H1 (cell line): ENCODE results near the gene CFAP54. TPM values are rescaled to one million over a fixed set of nuclear protein-coding genes. Genes with fewer than 3 reads are reported as not detected.

ENCODE experiments used
- CTCF ChIA-PET: fragments of 300-600 bp; sonication (Branson Sonifier 250); formaldehyde crosslinking; loops from one replicate; lab custom pipeline; 2021; ENCODE audit not compliant: partially characterized antibody; lab: Charles Lee
- POLR2A ChIA-PET: fragments of 300-600 bp; sonication (Branson Sonifier 250); formaldehyde crosslinking; loops from one replicate; lab custom pipeline; 2021; ENCODE audit warnings: inconsistent platforms; ENCODE audit not compliant: partially characterized antibody; lab: Charles Lee
- DNase-seq, 2 experiments: peaks; one replicate each; pipeline versions ENCODE4 v3.0.0 to v3.0.0-alpha.2; 2010 to 2022; ENCODE audit warnings: low spot score in 2 of 2, low read depth in 1 of 2, mixed read lengths in 1 of 2
- FAIRE-seq: peaks from 2 replicates; lab custom pipeline; 2011; peaks lifted over from hg19 to GRCh38; lab: Jason Lieb, UNC
- H2AFZ ChIP-seq: 2 replicates; pipeline ENCODE4 v1.8.1; 2012; ENCODE audit warnings: low read length, inconsistent platforms
- H2AK5ac ChIP-seq: 2 replicates; pipeline ENCODE4 v1.6.1; 2013; ENCODE audit warnings: low read depth, low read length
- H2BK120ac ChIP-seq: replicated peaks from 2 replicates; pipeline ENCODE3; 2013; ENCODE audit warnings: low read depth, low read length, inconsistent platforms
- H2BK12ac ChIP-seq: 2 replicates; pipeline ENCODE4 v1.6.1; 2013; ENCODE audit warnings: low read depth, low read length
- H2BK15ac ChIP-seq: 2 replicates; pipeline ENCODE4 v1.6.1; 2013; ENCODE audit warnings: low read length
- H2BK20ac ChIP-seq: 2 replicates; pipeline ENCODE4 v1.6.1; 2013; ENCODE audit warnings: low read length
- H2BK5ac ChIP-seq: 2 replicates; pipeline ENCODE4 v1.6.1; 2013; ENCODE audit warnings: low read depth, low read length
- H3K14ac ChIP-seq: 2 replicates; pipeline ENCODE4 v1.6.1; 2013; ENCODE audit warnings: inconsistent platforms; ENCODE audit not compliant: insufficient read length
- H3K18ac ChIP-seq: 2 replicates; pipeline ENCODE4 v1.6.1; 2013; ENCODE audit warnings: low read length; ENCODE audit errors: extremely low read depth
- H3K23ac ChIP-seq: 2 replicates; pipeline ENCODE4 v1.6.1; 2013; ENCODE audit warnings: inconsistent platforms; ENCODE audit not compliant: insufficient read length
- H3K23me2 ChIP-seq: 2 replicates; pipeline ENCODE4 v1.6.1; 2013; ENCODE audit warnings: low read depth, low read length
- H3K27ac ChIP-seq: 2 replicates; pipeline ENCODE4 v1.6.1; 2011; ENCODE audit warnings: low read depth, low read length, inconsistent platforms
- H3K27me3 ChIP-seq, 4 experiments: replicated peaks in 1 of 4; 1 replicate in 1 of 4; 2 replicates in 3 of 4; pipeline versions ENCODE4 v1.6.1 to v1.8.1; 2011 to 2013; ENCODE audit warnings: low read length in 3 of 4, mild to moderate bottlenecking in 3 of 4, inconsistent platforms in 2 of 4, mixed read lengths in 2 of 4, moderate library complexity in 1 of 4; ENCODE audit not compliant: control insufficient read depth in 3 of 4, insufficient read depth in 3 of 4; ENCODE audit errors: extremely low read depth in 1 of 4
- H3K36me3 ChIP-seq, 4 experiments: 2 replicates each; pipeline versions ENCODE4 v1.6.1 to v1.8.1; 2011 to 2013; ENCODE audit warnings: mild to moderate bottlenecking in 4 of 4, low read length in 3 of 4, moderate library complexity in 2 of 4, control low read depth in 1 of 4, inconsistent platforms in 1 of 4; ENCODE audit not compliant: insufficient read depth in 4 of 4, control insufficient read depth in 2 of 4
- H3K4ac ChIP-seq: replicated peaks from 2 replicates; pipeline ENCODE3; 2013; ENCODE audit warnings: low read length, low read depth, mixed read lengths, inconsistent platforms; ENCODE audit not compliant: insufficient read length
- H3K4me1 ChIP-seq, 4 experiments: replicated peaks in 1 of 4; 1 replicate in 1 of 4; 2 replicates in 3 of 4; pipeline versions ENCODE4 v1.6.1 to v1.8.1; 2011 to 2013; ENCODE audit warnings: low read length in 3 of 4, inconsistent platforms in 2 of 4, mixed read lengths in 1 of 4; ENCODE audit not compliant: insufficient read depth in 4 of 4, control insufficient read depth in 3 of 4
- H3K4me2 ChIP-seq, 2 experiments: 2 replicates each; pipeline versions ENCODE4 v1.6.1 to v1.8.1; 2011 to 2013; ENCODE audit warnings: low read depth in 2 of 2, low read length in 2 of 2, control low read depth in 1 of 2, inconsistent platforms in 1 of 2, mild to moderate bottlenecking in 1 of 2; ENCODE audit not compliant: insufficient read depth in 1 of 2
- H3K4me3 ChIP-seq, 4 experiments: fragments of 200-600, 300-600 bp in 1 of 4; sonication (generic), shearing (Covaris generic), sonication (Bioruptor Twin) in 1 of 4; 2 replicates each; pipeline versions ENCODE4 v1.5.1 to v1.8.1; 2011 to 2016; ENCODE audit warnings: low read length in 4 of 4, low read depth in 3 of 4, control low read depth in 2 of 4, inconsistent platforms in 2 of 4, mild to moderate bottlenecking in 2 of 4, mixed read lengths in 1 of 4, moderate library complexity in 1 of 4; ENCODE audit not compliant: insufficient read depth in 2 of 4; ENCODE audit errors: extremely low read depth in 1 of 4
- H3K56ac ChIP-seq: replicated peaks from 2 replicates; pipeline ENCODE3; 2013; ENCODE audit warnings: low read depth, mild to moderate bottlenecking, mixed read lengths, low read length, inconsistent platforms; ENCODE audit not compliant: insufficient read length
- H3K79me1 ChIP-seq: 2 replicates; pipeline ENCODE4 v1.6.1; 2013; ENCODE audit warnings: low read depth, low read length, control low read depth
- H3K79me2 ChIP-seq, 2 experiments: 2 replicates each; pipeline versions ENCODE4 v1.6.1 to v1.8.1; 2012 to 2013; ENCODE audit warnings: low read length in 2 of 2, mild to moderate bottlenecking in 2 of 2, inconsistent platforms in 1 of 2; ENCODE audit not compliant: insufficient read depth in 2 of 2, control insufficient read depth in 1 of 2
- H3K9ac ChIP-seq, 4 experiments: replicated peaks in 1 of 4; 1 replicate in 1 of 4; 2 replicates in 3 of 4; pipeline versions ENCODE4 v1.6.1 to v1.8.1; 2011 to 2013; ENCODE audit warnings: low read depth in 3 of 4, low read length in 3 of 4, control low read depth in 2 of 4, mild to moderate bottlenecking in 2 of 4, moderate library complexity in 2 of 4, inconsistent platforms in 1 of 4; ENCODE audit errors: extremely low read depth in 1 of 4
- H3K9me3 ChIP-seq, 2 experiments: 2 replicates each; pipeline versions ENCODE4 v1.6.1 to v1.8.1; 2012 to 2013; ENCODE audit warnings: mild to moderate bottlenecking in 2 of 2, moderate library complexity in 2 of 2, control low read depth in 1 of 2, inconsistent platforms in 1 of 2, low read depth in 1 of 2, low read length in 1 of 2, mixed read lengths in 1 of 2; ENCODE audit not compliant: insufficient read depth in 2 of 2
- H4K20me1 ChIP-seq, 2 experiments: replicated peaks in 1 of 2; 2 replicates each; pipeline versions ENCODE3 to v1.8.1; 2011 to 2013; ENCODE audit warnings: inconsistent platforms in 2 of 2, low read length in 2 of 2, mild to moderate bottlenecking in 1 of 2; ENCODE audit not compliant: insufficient read depth in 2 of 2, control insufficient read depth in 1 of 2
- H4K5ac ChIP-seq: 2 replicates; pipeline ENCODE4 v1.6.1; 2013; ENCODE audit warnings: low read length, low read depth, mixed read lengths, inconsistent platforms; ENCODE audit not compliant: insufficient read length
- H4K8ac ChIP-seq: 2 replicates; pipeline ENCODE4 v1.8.0; 2013; ENCODE audit warnings: mild to moderate bottlenecking, moderate library complexity, low read length, inconsistent platforms; ENCODE audit not compliant: insufficient read depth; ENCODE audit errors: extremely low read depth
- H4K91ac ChIP-seq: replicated peaks from 2 replicates; pipeline ENCODE3; 2013; ENCODE audit warnings: low read length, mixed read lengths, inconsistent platforms; ENCODE audit not compliant: insufficient read length
- E2F6 ChIP-seq: IDR thresholded peaks from 2 replicates; pipeline ENCODE4 v1.6.1; 2012; ENCODE audit warnings: inconsistent platforms
- RFX5 ChIP-seq: IDR thresholded peaks from 2 replicates; pipeline ENCODE4 v1.6.1; 2011; ENCODE audit warnings: low read depth, low read length, improper control_type of control experiment, borderline replicate concordance
- WGBS, 2 experiments: shearing (Covaris generic) in 1 of 2; methylation state at CpG; one replicate each; pipeline versions ENCODE4 v1.1.6 to v1.1.7; 2013 to 2015; ENCODE audit warnings: low lambda C conversion rate in 2 of 2, mixed read lengths in 2 of 2, inconsistent platforms in 1 of 2, low coverage in 1 of 2, missing lambda C conversion rate in 1 of 2; ENCODE audit not compliant: insufficient replicate concordance in 2 of 2, insufficient coverage in 1 of 2, insufficient read length in 1 of 2; ENCODE audit errors: extremely low coverage in 1 of 2, missing lambda C conversion rate in 1 of 2; 5-methylcytosine and 5-hydroxymethylcytosine counted together
- polyA plus RNA-seq, 7 experiments: library from polyadenylated mRNA; depleted of rRNA in 3 of 7; stranded (reverse) in 5 of 7; unstranded in 2 of 7; fragments of >200 nt in 5 of 7; fragments of 200-250 nt in 2 of 7; gene quantifications; 1 replicate in 5 of 7; 2 replicates in 1 of 7; 4 replicates in 1 of 7; pipeline versions ENCODE4 v1.2.1 to v1.2.3, GENCODE V29; 2011 to 2013; ENCODE audit warnings: missing spikeins in 2 of 7, mixed read lengths in 2 of 7
- total RNA-seq: library from RNA; stranded (reverse); fragmentation: NEBNext Ultra II Directional; extraction: Animal tissue kit (Norgen Biotek cat#: 25700); gene quantifications from 2 replicates; pipeline ENCODE4 v1.2.1, GENCODE V29; 2021

CFAP54 gene
- total and polyA plus RNA-seq, 2 of the 8 experiments (the other 6 are each of a cell fraction or from before 2014, with no cell fraction given), result 0.17 to 0.33 TPM

GRCh38 chr12:96487634-96488033 lies 1.7 kb upstream of the CFAP54 start:
- Histone ChIP-seq H3K18ac (no peak overlapping the region), H2BK120ac (no peak overlapping the region), H3K23me2 (0 out of 2 replicates have a peak, but pooled peaks cover 2% of the 10 kb centered on the region), H3K56ac (no peak overlapping the region), H2BK5ac (no peak overlapping the region), H2BK12ac (no peak overlapping the region), H3K27ac (no peak overlapping the region), H3K4me3 (no peak overlapping the region), H3K79me2 (no peaks in the 10 kb centered on the region), H3K27me3 (no peaks in the 10 kb centered on the region; a peak in 1 of 7 replicates), H4K91ac (no peak overlapping the region), H3K23ac (no peak overlapping the region), H3K4ac (no peak overlapping the region), H3K9ac (no peak overlapping the region), H2BK20ac (no peak overlapping the region), H4K8ac (no peak overlapping the region), H2BK15ac (no peak overlapping the region), H3K9me3 (no peaks in the 10 kb centered on the region), H3K36me3 (no peaks in the 10 kb centered on the region), H3K4me1 (no peaks in the 10 kb centered on the region; a peak in 1 of 7 replicates), H4K20me1 (no peaks in the 10 kb centered on the region), H3K14ac (no peak overlapping the region), H3K79me1 (no peaks in the 10 kb centered on the region), H3K4me2 (no peak overlapping the region), H4K5ac (no peak overlapping the region), H2AK5ac (no peak overlapping the region), H2AFZ (no peak overlapping the region)
- ChIA-PET POLR2A (interaction anchor here (1.0 kb wide), 1 partner anchor 12 kb away, joined by 3 read pairs; no protein-coding TSS in a partner anchor), CTCF (interaction anchor here (0.6 to 2.1 kb wide), 6 partner anchors 28 to 831 kb away, joined by 3 to 5 read pairs (median 4); no protein-coding TSS in a partner anchor)
- FAIRE-seq (no peak), DNase-seq (no peak)
- 92% methylated on average over 3 of the region's 3 CpGs; no CpG with 5 or more reads in 1 of the 2 experiments for WGBS, 2 experiments
- no peak for TF ChIP-seq E2F6
- no peak for TF ChIP-seq RFX5
